Prostate gland (tissue), 2 donors: ENCODE measurements around the gene YTHDF1.

Source experiments
- POLR2A ChIP-seq: fragments of 450-650 bp; IDR thresholded peaks from one replicate; pipeline ENCODE4 v1.6.1; 2016; ENCODE audit warnings: antibody characterized with exemption, mild to moderate bottlenecking
- POLR2AphosphoS5 ChIP-seq: sonication (generic); formaldehyde crosslinking; IDR thresholded peaks from one replicate; pipeline ENCODE4 v1.6.1; 2017; ENCODE audit warnings: antibody characterized with exemption
- TF ChIP-seq, protein P1 (sequence below), 4 experiments: fragments of 200-600 bp in 2 of 4; fragments of 450-650 bp in 2 of 4; sonication (generic) in 2 of 4; IDR thresholded peaks; 1 replicate in 3 of 4; 2 replicates in 1 of 4; pipeline ENCODE4 v1.5.1; 2016 to 2019; ENCODE audit warnings: antibody characterized with exemption in 4 of 4, mild to moderate bottlenecking in 2 of 4, moderate library complexity in 2 of 4

DNA sequence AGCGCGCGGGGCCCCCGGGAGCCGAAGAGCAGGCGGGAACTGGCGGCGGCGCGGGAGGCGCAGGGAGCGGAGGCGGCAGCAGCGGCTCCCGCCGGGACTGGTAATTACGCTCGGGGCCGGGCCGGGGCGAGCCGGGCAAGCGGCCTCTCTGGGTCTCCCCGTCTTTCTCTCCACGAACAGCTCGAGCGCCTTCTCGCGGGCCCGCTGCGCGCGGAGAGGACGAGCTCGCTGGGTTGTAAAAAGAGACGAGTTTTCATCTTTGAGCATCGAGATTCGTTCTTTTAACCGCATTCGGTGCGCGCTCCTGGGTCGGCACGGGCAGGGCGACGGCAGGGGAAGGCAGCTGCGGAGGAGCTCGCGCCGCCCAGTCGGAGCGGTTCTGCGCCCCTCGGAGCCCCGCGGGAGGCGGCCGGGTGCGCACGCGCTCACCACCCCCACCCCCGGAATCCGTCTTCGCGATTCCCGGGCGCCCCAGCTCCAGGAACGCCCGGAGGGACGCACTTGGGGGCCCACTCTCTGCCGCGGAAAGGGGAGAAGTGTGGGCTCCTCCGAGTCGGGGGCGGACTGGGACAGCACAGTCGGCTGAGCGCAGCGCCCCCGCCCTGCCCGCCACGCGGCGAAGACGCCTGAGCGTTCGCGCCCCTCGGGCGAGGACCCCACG, 38.0 kb downstream of the YTHDF1 start:
- TF ChIP-seq, protein P1, sequence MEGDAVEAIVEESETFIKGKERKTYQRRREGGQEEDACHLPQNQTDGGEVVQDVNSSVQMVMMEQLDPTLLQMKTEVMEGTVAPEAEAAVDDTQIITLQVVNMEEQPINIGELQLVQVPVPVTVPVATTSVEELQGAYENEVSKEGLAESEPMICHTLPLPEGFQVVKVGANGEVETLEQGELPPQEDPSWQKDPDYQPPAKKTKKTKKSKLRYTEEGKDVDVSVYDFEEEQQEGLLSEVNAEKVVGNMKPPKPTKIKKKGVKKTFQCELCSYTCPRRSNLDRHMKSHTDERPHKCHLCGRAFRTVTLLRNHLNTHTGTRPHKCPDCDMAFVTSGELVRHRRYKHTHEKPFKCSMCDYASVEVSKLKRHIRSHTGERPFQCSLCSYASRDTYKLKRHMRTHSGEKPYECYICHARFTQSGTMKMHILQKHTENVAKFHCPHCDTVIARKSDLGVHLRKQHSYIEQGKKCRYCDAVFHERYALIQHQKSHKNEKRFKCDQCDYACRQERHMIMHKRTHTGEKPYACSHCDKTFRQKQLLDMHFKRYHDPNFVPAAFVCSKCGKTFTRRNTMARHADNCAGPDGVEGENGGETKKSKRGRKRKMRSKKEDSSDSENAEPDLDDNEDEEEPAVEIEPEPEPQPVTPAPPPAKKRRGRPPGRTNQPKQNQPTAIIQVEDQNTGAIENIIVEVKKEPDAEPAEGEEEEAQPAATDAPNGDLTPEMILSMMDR (IDR thresholded peaks at IDR 0.05), result no peak
- no peak for TF ChIP-seq POLR2A
- TF ChIP-seq POLR2AphosphoS5, result no peak
